GM18526 (cell line): ENCODE results near the gene C2orf92.

Experiments
- POLR2A ChIP-seq: IDR thresholded peaks from 3 replicates; pipeline ENCODE4 v1.6.1; 2011; ENCODE audit not compliant: insufficient read length; ENCODE audit errors: extremely low read depth

Gene C2orf92

DNA sequence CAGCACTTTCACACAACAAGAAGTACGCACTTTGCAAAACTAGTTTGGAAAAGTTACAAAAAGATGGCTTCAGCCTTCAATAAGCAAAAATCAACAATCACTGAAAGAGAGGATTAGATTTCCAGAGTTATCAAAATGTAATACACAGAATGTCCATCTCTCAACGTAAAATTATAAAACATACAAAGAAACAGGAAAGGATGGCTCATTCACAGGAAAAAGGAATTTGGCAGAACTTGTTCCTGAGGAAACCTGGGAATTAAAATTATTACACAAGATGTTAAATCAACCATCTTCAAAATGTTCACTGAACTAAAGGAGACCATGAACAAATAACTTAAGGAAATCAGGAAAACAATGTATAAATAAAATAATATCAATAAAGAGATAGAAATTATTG, 8.0 kb downstream of the C2orf92 start:
- no peak for TF ChIP-seq POLR2A

DNA sequence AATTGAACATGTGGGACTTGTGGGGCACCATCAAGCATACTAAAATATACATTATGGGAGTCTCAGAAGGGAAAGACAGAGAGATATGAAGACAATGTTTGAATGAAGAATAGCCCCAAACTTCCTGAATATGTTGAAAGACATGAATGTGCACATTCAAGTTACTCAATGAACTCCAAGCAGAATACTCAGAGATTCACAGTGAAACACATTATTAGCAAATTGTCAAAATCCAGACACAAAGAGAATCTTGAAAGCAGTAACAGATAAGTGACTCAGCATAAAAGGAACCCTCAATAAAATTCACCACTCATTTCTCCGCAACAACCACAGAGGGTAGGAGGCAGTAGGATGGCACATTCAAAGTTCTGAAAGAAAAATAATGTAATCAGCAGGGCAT, 8.8 kb downstream of the C2orf92 start:
- TF ChIP-seq POLR2A: no peak

DNA sequence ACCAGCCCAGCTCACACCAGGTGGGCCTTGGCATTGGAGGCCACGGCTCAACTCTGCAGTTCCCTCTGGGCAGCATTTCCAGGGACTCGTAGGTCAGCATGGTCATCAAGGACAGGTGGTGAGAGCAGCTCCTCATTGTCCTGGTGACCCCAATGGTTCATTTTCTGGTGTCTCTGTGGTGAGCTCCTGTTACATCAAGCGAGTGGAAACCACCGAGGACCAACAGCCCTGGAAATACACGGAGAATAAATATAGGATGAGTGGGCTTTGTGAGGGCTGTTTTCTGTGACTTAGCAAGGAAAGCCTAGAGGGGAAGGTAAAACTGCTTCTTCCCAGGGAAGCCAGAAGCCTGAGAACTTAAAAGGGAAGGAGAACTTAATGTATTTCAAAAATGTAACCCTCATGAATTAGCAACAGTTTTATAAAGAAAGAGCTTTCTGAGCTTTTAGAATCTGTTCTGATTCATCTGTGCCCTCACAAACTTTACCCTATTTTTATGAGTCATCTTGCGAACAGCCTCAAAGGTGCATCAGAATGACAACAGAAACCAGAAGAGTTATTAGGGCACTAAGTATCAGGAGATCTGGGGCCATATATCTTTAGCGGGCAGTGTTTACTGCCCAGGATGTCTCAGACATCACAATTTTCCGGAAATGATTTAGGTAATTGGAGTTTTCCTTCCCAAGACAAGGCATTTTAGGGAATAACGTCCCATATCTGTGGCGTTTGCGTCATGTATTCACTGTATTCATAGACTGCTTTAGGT, 18.7 kb downstream of the C2orf92 start:
- TF ChIP-seq POLR2A: no peak

DNA sequence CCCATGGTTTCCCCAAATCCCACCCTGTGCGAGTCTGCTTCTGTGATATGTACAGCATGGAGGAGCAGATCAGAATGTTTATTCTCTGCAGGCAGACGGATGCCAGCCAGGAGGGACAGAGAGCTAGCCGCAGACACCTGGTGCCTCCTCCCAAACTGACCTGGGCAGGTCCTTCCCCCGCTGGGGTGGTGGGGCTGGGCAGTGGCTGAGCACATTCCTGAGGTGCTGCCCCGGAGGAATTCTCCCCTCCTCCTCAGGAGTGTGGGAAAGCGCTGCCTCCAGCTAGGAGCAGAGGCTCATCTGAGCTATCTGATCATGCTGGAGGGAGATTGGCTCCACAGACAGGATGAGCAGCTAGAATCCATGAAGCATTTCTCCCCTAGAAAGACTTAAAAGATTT, 21.7 kb downstream of the C2orf92 start:
- no peak for TF ChIP-seq POLR2A

DNA sequence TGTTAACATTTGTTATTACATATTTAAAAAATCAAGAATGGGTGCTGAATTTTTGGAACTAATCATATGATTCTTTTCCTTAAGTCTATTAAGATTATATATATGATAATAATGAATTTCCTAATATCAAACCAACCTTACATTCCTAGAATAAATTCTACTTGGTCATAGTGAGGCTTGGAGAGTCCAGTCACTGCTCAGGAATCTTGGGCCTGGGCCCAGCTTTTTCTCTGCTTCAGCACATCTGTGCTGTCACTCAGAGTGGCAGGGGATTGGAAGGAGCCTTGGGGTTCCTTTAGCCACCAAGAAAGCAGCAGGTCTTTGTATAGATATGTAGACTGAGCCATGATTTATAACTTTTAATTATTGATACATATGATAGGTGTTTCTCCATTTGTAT, 24.0 kb downstream of the C2orf92 start:
- no peak for TF ChIP-seq POLR2A

DNA sequence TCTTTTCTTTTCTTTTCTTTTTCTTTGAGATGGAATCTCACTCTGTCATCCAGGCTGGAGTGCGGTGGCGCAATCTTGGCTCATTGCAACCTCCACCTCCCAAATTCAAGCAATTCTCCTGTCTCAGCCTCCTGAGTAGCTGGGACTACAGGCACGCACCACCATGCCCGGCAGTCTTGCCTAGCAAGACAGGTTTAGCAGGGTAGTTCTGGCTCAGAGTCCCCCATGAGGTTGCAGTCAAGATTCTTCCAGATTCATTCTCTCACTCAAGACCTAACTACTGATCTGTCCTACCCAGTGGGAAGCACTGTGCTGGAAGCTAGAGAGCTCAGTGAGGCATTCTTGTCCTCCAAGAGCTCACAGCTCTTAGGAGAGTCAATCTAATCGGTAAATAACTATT, 26.2 kb downstream of the C2orf92 start:
- no peak for TF ChIP-seq POLR2A

DNA sequence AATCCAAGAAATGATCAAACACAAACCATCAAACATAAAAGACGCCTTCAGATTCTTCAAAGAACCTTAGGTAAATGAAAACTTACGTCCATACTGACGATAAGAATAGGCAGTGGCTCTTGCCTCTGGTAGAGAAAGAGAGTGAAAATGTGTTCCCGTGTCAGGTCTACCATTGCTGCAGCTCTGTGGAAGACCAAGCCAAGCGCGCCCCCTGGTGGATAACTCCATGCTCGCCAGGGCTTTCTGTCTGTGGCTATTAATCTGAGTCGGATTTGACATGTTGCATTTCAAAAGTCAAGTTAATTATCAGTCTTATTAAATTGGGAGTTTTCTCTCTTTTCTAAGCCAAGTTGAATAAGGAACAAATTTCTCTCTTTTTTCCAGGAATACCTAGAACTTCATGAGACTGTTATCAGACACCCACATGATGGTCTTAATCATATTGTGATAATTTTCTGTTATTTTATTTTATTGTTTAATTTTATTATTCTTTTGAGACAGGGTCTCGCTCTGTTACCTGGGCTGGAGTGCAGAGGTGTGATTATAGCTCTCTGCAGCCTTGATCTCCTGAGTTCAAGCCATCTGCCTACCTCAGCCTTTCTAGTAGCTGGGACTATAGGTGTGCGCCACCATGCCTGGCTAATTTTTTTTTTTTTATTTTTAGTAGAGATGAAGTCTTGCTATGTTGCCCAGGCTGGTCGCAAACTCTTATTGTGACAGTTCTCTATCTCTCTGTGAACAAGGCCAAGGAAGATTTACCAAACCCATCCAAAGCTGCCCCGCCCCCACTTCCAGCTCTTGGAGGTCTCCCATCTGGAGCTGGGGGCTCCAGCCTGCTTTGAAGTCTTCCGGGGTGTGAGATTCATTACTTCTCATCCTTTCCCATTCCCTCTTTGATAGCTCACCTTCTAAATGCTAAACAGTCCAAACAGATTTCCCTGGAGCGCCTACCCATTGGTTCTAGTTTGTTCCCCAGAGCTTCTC, 28.0 kb downstream of the C2orf92 start:
- no peak for TF ChIP-seq POLR2A

DNA sequence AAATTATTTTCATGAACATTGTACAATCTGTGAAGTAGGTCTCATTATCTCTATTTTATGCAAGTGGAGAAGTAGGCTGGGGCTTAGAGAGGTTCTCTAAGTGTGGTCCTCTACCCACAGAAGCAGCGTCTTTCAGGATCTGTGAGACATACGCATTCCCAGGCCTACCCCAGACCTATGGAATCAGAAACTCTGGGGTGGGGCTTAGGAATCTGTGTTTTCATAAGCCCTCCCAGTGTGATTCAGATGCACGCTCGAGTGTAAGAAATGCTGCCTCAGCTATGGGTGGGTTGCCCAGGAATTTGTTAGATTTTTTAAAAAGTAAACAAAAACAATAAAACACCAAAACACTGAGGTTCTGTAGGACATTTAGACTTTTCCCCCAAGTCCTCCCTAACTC, 29.0 kb downstream of the C2orf92 start:
- no peak for TF ChIP-seq POLR2A

DNA sequence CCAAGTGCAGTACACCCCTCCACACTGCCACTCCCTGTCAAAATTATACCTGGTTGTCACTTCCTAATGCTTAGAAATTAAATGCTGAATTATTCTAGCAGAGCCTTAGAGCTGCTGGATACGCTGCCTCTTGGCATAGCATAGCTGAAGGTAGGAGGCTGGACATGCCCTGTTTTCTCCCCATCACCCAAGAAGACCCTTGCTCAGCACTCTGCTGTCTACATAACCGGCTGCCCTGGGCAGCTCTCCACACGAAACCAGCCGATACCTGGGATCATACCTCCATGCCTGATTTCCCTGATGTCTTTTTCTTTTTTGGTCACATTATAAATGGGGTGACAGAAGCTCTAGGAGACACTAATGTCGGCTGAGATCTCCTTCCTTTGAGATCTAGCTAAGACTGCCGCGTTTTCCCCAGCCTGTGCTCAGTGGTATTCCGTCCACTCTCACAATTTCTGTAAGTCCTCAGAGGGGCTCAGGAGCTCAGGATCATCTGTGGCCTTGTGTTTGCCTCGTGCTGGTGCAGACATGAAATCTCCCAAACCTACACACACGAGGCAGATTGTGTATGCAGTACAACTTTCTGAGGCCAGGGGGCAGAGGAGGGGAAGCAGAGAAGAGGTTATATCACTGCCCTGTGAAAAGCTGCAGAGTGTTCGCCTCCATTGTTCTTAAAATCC, 30.4 kb downstream of the C2orf92 start:
- no peak for TF ChIP-seq POLR2A

DNA sequence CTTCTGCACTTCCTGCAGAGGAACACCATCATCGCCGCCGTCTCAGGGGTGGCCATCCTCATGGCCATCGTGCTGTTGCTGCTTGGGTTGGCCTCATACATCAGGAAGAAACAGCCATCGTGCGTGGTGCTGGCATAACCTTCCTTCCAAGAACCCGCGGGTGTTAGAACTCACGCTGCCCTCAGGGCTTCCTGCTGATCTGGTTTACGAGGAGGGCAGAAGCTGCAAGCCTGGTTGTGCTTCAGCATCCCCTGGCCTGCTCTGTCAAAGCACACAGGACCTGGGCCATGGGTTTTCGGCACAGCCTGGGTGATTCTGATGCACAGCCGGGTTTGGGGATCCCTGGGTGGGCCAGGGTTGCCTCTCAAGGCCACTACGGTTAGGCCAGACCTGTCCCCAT, 31.7 kb downstream of the C2orf92 start:
- no peak for TF ChIP-seq POLR2A

DNA sequence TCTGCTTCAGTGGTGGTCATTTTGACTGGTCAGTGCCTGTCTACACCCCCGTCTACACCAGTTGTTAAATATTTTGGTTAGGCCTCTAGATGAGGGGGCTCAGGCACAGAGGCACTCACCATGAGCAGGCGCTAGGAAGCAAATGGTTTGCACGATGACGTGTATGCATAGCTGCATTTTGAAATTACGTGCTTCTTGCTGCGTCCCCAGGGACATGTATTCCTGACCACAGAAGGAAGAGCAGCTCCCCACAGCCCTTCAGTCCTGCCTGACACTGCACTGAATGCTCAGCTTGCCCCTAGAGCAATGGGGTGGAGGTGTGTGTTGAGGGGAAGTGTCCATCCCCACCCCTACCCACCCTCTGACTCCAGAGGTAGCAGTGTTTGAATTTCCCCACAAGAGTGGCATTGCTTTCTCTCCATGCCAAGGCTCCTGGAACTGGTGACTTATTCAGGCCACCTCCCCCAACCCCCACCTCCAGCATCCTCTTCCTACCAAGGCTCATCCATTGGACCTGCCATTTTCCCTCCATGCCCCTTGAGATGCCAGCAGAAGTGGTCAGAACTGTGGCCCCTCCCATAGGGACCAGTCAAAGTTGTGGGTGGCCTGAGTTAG, 32.4 kb downstream of the C2orf92 start:
- no peak for TF ChIP-seq POLR2A

DNA sequence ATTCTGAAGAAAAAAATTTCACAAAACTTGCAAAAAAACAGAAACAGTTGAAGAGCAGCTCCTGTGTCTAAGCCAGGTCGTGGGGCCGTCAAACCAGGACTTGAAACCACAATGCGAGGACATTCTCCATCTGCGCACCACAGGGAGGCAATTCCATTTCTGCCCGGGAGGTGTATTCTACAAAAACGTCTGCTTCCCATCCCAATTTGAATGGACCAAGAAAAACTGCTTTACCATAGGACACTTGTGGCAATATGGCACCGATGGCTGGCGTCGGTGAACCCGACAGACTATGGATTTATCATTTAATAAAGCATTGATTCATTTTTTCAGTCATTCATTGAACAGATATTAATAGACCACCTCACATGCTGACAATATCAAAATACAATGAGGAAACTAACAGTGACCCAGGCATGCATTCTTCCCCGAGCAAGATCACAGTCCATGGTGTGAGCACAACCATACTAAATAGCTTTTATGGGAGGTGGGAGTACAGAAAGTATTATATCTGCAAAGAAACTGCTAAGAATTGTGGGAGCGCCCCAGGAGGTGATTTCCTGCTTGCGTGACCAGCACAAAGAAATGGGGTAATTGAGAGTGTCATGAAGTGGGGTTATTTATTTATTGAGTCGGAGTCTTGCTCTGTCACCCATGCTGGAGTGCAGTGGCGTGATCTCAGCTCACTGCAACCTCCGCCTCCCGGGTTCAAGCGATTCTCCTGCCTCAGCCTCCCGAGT, 33.4 kb downstream of the C2orf92 start:
- TF ChIP-seq POLR2A: no peak

DNA sequence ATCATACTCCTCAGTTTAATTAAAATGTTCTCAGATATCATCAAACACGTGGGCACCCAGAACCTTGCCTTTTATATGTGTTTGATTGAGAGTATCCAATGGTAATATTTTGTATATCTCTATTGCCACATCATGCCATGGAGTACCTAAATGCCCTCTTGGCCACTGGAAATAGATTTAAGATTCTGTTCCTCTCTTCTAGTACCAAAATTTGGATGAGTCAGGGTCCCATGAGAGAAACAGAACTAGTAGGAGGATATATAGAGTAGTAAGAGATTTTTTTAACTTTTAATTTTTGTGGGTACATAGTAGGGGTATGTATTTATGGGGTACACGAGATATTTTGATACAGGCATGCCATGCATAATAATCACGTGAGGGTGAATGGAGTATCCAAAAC, 34.2 kb downstream of the C2orf92 start:
- TF ChIP-seq POLR2A: no peak

DNA sequence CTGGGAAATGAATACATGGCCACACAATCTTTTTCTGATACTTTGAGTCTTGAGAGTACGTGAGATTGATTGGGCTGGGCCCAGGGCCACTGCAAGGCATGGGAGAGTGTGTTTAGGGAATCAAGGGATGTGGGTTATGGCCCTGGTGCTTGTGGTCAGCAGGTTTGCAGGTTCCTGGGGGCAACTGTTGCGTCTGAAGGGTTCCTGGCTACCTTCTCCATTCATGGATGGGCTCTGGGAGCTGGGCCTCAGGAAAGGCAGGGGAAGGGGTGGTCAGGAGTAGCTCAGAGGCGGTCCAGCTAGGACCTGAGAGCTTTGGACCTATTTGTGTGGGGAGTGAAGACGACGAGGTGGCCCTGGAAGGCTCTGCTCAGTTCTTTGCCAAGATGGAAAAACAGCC, 35.5 kb downstream of the C2orf92 start:
- TF ChIP-seq POLR2A: no peak

DNA sequence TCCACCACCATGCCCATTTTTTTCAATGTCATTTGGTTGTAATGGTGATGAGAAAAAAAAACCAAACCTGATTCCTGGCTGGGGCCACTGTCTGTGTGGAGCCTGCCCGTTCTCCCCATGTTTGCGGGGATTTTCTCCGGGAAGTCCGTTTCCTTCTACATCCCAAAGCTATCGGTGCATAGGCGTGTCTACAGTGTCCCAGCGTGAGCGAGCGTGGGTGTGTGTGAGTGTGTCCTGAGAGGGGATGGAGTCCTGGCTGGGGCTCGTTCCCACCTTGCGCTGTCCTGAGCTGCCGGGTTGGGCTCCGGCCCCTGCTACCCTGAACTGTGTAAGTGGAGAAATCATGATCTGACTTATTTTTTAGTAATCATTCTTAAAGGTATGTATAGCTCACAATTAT, 36.6 kb downstream of the C2orf92 start:
- no peak for TF ChIP-seq POLR2A
